Loucy (cell line): ENCODE results near the gene FCRLB.

Experiments
- EZH2phosphoT487 ChIP-seq: fragments of 200-600 bp; IDR thresholded peaks from 2 replicates; pipeline ENCODE4 v1.6.1; 2018; ENCODE audit warnings: antibody characterized with exemption, mild to moderate bottlenecking, moderate library complexity, borderline replicate concordance
- TF ChIP-seq, protein P1 (sequence below): fragments of 200-600 bp; sonication (generic); conservative IDR thresholded peaks from 2 replicates; pipeline ENCODE4 v1.5.1; 2014; ENCODE audit warnings: mild to moderate bottlenecking, antibody characterized with exemption, low read length

GRCh38 chr1:161777261-161777660 is 55.9 kb downstream of the FCRLB start:
- TF ChIP-seq, protein P1, sequence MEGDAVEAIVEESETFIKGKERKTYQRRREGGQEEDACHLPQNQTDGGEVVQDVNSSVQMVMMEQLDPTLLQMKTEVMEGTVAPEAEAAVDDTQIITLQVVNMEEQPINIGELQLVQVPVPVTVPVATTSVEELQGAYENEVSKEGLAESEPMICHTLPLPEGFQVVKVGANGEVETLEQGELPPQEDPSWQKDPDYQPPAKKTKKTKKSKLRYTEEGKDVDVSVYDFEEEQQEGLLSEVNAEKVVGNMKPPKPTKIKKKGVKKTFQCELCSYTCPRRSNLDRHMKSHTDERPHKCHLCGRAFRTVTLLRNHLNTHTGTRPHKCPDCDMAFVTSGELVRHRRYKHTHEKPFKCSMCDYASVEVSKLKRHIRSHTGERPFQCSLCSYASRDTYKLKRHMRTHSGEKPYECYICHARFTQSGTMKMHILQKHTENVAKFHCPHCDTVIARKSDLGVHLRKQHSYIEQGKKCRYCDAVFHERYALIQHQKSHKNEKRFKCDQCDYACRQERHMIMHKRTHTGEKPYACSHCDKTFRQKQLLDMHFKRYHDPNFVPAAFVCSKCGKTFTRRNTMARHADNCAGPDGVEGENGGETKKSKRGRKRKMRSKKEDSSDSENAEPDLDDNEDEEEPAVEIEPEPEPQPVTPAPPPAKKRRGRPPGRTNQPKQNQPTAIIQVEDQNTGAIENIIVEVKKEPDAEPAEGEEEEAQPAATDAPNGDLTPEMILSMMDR = no peak
- TF ChIP-seq EZH2phosphoT487 = no peak
